ENCODE data around the gene TMA7B. TPM values are rescaled to one million over a fixed set of nuclear protein-coding genes. Genes with fewer than 3 reads are reported as not detected.
A peak's percentile ranks its signal among the peaks of the same experiment; 100 is the strongest.

The TMA7B gene
- total and polyA plus RNA-seq, 10 donors, result 0.29 to 4.2 (median 2.5) TPM

- Histone ChIP-seq H3K9me3 (no peaks in the 10 kb centered on the region), H3K36me3 (no peaks in the 10 kb centered on the region), H3K4me1 (peaks cover 0 to 70% (median 38%) of the 10 kb centered on the region in 6 donors), H3K27me3 (replicated peaks in 1 of 7) (no peaks in the 10 kb centered on the region), H3K27ac (peak overlapping the region in 3 of 8 donors; percentile 13 to 22 (median 15)), H3K4me3 (no peak overlapping the region)
- 67 to 81% (median 72%) methylated on average over 9 of the region's 9 CpGs for WGBS, 5 donors
- DNase-seq, result no peak
- intact Hi-C loops (cut with DNase I; ENCODE audit: low total_unique reads), result no loop called here
- TF ChIP-seq POLR2AphosphoS5 (IDR thresholded peaks at IDR 0.05) (no peak), POLR2A (IDR thresholded peaks at IDR 0.05) (no peak), CTCF (IDR thresholded peaks at IDR 0.05 in 8 of 11, conservative IDR thresholded peaks at IDR 0.05 in 3 of 11) (peak in 8 of 11 experiments; percentile 16 to 46 (median 20))
Measured at GRCh38 chr22:39940757-39941305, 19.4 kb upstream of the TMA7B start.

- Histone ChIP-seq H3K4me1 (peaks cover 7 to 70% (median 41%) of the 10 kb centered on the region in 6 donors), H3K9me3 (no peaks in the 10 kb centered on the region), H3K27ac (no peak overlapping the region), H3K4me3 (no peak overlapping the region), H3K27me3 (replicated peaks in 1 of 7) (no peaks in the 10 kb centered on the region), H3K36me3 (no peaks in the 10 kb centered on the region)
- 90 to 97% (median 95%) methylated on average over 2 of the region's 2 CpGs for WGBS, 5 donors
- intact Hi-C loops (cut with DNase I; ENCODE audit: low total_unique reads), result no loop called here
- no peak for TF ChIP-seq CTCF (IDR thresholded peaks at IDR 0.05 in 8 of 11, conservative IDR thresholded peaks at IDR 0.05 in 3 of 11)
- no peak for TF ChIP-seq POLR2AphosphoS5 (IDR thresholded peaks at IDR 0.05)
- no peak for TF ChIP-seq POLR2A (IDR thresholded peaks at IDR 0.05)
- DNase-seq, result no peak
Measured at GRCh38 chr22:39941601-39942000, 18.6 kb upstream of the TMA7B start.

GRCh38 chr22:39942439-39943230, 17.6 kb upstream of the TMA7B start:
- DNase-seq, result no peak
- Histone ChIP-seq H3K27me3 (replicated peaks in 1 of 7) (no peaks in the 10 kb centered on the region), H3K9me3 (no peaks in the 10 kb centered on the region), H3K4me3 (no peak overlapping the region), H3K36me3 (no peaks in the 10 kb centered on the region), H3K4me1 (peaks cover 16 to 70% (median 42%) of the 10 kb centered on the region in 6 donors), H3K27ac (peak overlapping the region in 4 of 8 donors; percentile 12 to 35 (median 30))
- intact Hi-C loops (cut with DNase I; ENCODE audit: low total_unique reads), result no loop called here
- WGBS, 5 donors, result 81 to 92% (median 85%) methylated on average over 8 of the region's 8 CpGs
- TF ChIP-seq CTCF (IDR thresholded peaks at IDR 0.05 in 8 of 11, conservative IDR thresholded peaks at IDR 0.05 in 3 of 11), result no peak
- TF ChIP-seq POLR2AphosphoS5 (IDR thresholded peaks at IDR 0.05), result no peak
- no peak for TF ChIP-seq POLR2A (IDR thresholded peaks at IDR 0.05)

GRCh38 chr22:39943337-39943736, 16.9 kb upstream of the TMA7B start:
- Histone ChIP-seq H3K27me3 (replicated peaks in 1 of 7) (no peaks in the 10 kb centered on the region), H3K9me3 (no peaks in the 10 kb centered on the region), H3K4me1 (peaks cover 20 to 68% (median 41%) of the 10 kb centered on the region in 6 donors), H3K36me3 (no peaks in the 10 kb centered on the region), H3K27ac (peak overlapping the region in 3 of 8 donors; percentile 12 to 35 (median 33)), H3K4me3 (no peak overlapping the region)
- intact Hi-C loops (cut with DNase I; ENCODE audit: low total_unique reads), result no loop called here
- 83 to 89% (median 85%) methylated on average over 5 of the region's 5 CpGs for WGBS, 5 donors
- no peak for DNase-seq
- TF ChIP-seq CTCF (IDR thresholded peaks at IDR 0.05 in 8 of 11, conservative IDR thresholded peaks at IDR 0.05 in 3 of 11) (no peak), POLR2A (IDR thresholded peaks at IDR 0.05) (no peak), POLR2AphosphoS5 (IDR thresholded peaks at IDR 0.05) (no peak)
